DOHH2 (cell line): Measurements from ENCODE around the gene DUS3L.

Experiments
- H3F3A ChIP-seq: fragments of 200-600 bp; sonication (generic), shearing (Covaris generic); 2 replicates; pipeline ENCODE4 v1.6.0; 2016; ENCODE audit warnings: antibody characterized with exemption, mild to moderate bottlenecking; ENCODE audit not compliant: control insufficient read depth, insufficient read depth
- H3K27ac ChIP-seq: fragments of 200-600 bp; sonication (generic); 2 replicates; pipeline ENCODE4 v1.5.1; 2014; ENCODE audit warnings: low read depth, mild to moderate bottlenecking, low read length, moderate library complexity
- H3K27me3 ChIP-seq: fragments of 200-600 bp; sonication (generic); 2 replicates; pipeline ENCODE4 v1.6.1; 2014; ENCODE audit warnings: mild to moderate bottlenecking, low read length, mixed read lengths; ENCODE audit not compliant: control insufficient read depth
- H3K36me3 ChIP-seq: fragments of 200-600 bp; sonication (generic); 2 replicates; pipeline ENCODE4 v1.6.1; 2014; ENCODE audit warnings: mild to moderate bottlenecking, low read length, moderate library complexity, mixed read lengths; ENCODE audit not compliant: control insufficient read depth
- H3K4me1 ChIP-seq: fragments of 200-600 bp; sonication (generic); 2 replicates; pipeline ENCODE4 v1.6.1; 2014; ENCODE audit warnings: mild to moderate bottlenecking, low read length, mixed read lengths; ENCODE audit not compliant: control insufficient read depth
- H3K4me2 ChIP-seq: fragments of 200-600 bp; sonication (generic); 2 replicates; pipeline ENCODE4 v1.6.0; 2014; ENCODE audit warnings: mild to moderate bottlenecking, low read length, moderate library complexity
- H3K4me3 ChIP-seq: fragments of 200-600 bp; sonication (generic); 2 replicates; pipeline ENCODE4 v1.5.1; 2014; ENCODE audit warnings: mild to moderate bottlenecking, low read length, mixed read lengths
- H3K79me2 ChIP-seq: fragments of 200-600 bp; sonication (generic); 2 replicates; pipeline ENCODE4 v1.6.1; 2014; ENCODE audit warnings: mild to moderate bottlenecking, low read length, mixed read lengths; ENCODE audit not compliant: control insufficient read depth
- H3K9me2 ChIP-seq: fragments of 200-600 bp; sonication (generic); replicated peaks from 2 replicates; pipeline ENCODE4 v1.6.1; 2014; ENCODE audit warnings: mild to moderate bottlenecking, low read length, mixed read lengths; ENCODE audit not compliant: control insufficient read depth
- H3K9me3 ChIP-seq: fragments of 200-600 bp; sonication (generic); 2 replicates; pipeline ENCODE4 v1.6.1; 2014; ENCODE audit warnings: antibody characterized with exemption, low read length, mixed read lengths; ENCODE audit not compliant: control insufficient read depth, insufficient read depth
- H4K20me1 ChIP-seq: fragments of 200-600 bp; sonication (generic); 2 replicates; pipeline ENCODE4 v1.6.0; 2014; ENCODE audit warnings: low read depth, mild to moderate bottlenecking, antibody characterized with exemption, low read length, moderate library complexity; ENCODE audit not compliant: control insufficient read depth, insufficient read depth
- CTCF ChIP-seq: fragments of 200-600 bp; sonication (generic); IDR thresholded peaks from one replicate; pipeline ENCODE4 v1.5.1; 2014; ENCODE audit warnings: antibody characterized with exemption, mild to moderate bottlenecking, low read depth, low read length; ENCODE audit not compliant: poor library complexity, severe bottlenecking
- EZH2phosphoT487 ChIP-seq: fragments of 200-600 bp; sonication (generic); IDR thresholded peaks from 2 replicates; pipeline ENCODE4 v1.6.1; 2017; ENCODE audit warnings: borderline replicate concordance, mild to moderate bottlenecking, antibody characterized with exemption, low read length, moderate library complexity, mixed read lengths

Gene DUS3L

GRCh38 chr19:5825178-5825577, 34.2 kb upstream of the DUS3L start:
- H3K79me2 ChIP-seq: no peaks in the 10 kb centered on the region
- H3K9me2 ChIP-seq: no peaks in the 10 kb centered on the region
- no peak for TF ChIP-seq CTCF
- no peak for TF ChIP-seq EZH2phosphoT487
- no peaks in the 10 kb centered on the region for H3K9me3 ChIP-seq
- no peaks in the 10 kb centered on the region for H3F3A ChIP-seq
- H4K20me1 ChIP-seq: no peaks in the 10 kb centered on the region
- no peak overlapping the region for H3K4me3 ChIP-seq
- H3K4me2 ChIP-seq: no peak overlapping the region
- H3K27ac ChIP-seq: no peak overlapping the region
- no peaks in the 10 kb centered on the region for H3K36me3 ChIP-seq
- H3K4me1 ChIP-seq: peaks cover 33% of the 10 kb centered on the region
- peaks cover 23% of the 10 kb centered on the region for H3K27me3 ChIP-seq

- no peak overlapping the region for H3K4me2 ChIP-seq
- H3K4me3 ChIP-seq: no peak overlapping the region
- H3F3A ChIP-seq: no peaks in the 10 kb centered on the region
- H3K79me2 ChIP-seq: no peaks in the 10 kb centered on the region
- no peaks in the 10 kb centered on the region for H4K20me1 ChIP-seq
- H3K27ac ChIP-seq: no peak overlapping the region
- H3K36me3 ChIP-seq: no peaks in the 10 kb centered on the region
- TF ChIP-seq CTCF: no peak
- no peak for TF ChIP-seq EZH2phosphoT487
- no peaks in the 10 kb centered on the region for H3K9me2 ChIP-seq
- peaks cover 32% of the 10 kb centered on the region for H3K4me1 ChIP-seq
- peaks cover 23% of the 10 kb centered on the region for H3K27me3 ChIP-seq
- H3K9me3 ChIP-seq: no peaks in the 10 kb centered on the region
Observed at GRCh38 chr19:5824751-5825150, 33.8 kb upstream of the DUS3L start.

- Histone ChIP-seq H3K4me1 (peaks cover 22% of the 10 kb centered on the region), H3F3A (no peaks in the 10 kb centered on the region), H3K36me3 (no peaks in the 10 kb centered on the region), H3K27ac (no peak overlapping the region), H3K79me2 (no peaks in the 10 kb centered on the region), H3K9me2 (no peaks in the 10 kb centered on the region), H4K20me1 (no peaks in the 10 kb centered on the region), H3K9me3 (no peaks in the 10 kb centered on the region), H3K4me2 (no peak overlapping the region), H3K4me3 (no peak overlapping the region), H3K27me3 (peaks cover 17% of the 10 kb centered on the region)
- TF ChIP-seq EZH2phosphoT487 (no peak), CTCF (no peak)
Observed at GRCh38 chr19:5823579-5824281, 32.8 kb upstream of the DUS3L start.
